ENCODE results near the gene SPSB2. TPM values are rescaled to one million over a fixed set of nuclear protein-coding genes. Genes with fewer than 3 reads are reported as not detected.

SPSB2 gene
- total RNA-seq: 9.6 and 10.5 TPM in 2 replicates

GRCh38 chr12:6873094-6874014 is at the start of gene SPSB2:
SPSB2 (minus strand) TSS chr12:6873303; CDS start chr12:6872901, 402 bp downstream.

DNA sequence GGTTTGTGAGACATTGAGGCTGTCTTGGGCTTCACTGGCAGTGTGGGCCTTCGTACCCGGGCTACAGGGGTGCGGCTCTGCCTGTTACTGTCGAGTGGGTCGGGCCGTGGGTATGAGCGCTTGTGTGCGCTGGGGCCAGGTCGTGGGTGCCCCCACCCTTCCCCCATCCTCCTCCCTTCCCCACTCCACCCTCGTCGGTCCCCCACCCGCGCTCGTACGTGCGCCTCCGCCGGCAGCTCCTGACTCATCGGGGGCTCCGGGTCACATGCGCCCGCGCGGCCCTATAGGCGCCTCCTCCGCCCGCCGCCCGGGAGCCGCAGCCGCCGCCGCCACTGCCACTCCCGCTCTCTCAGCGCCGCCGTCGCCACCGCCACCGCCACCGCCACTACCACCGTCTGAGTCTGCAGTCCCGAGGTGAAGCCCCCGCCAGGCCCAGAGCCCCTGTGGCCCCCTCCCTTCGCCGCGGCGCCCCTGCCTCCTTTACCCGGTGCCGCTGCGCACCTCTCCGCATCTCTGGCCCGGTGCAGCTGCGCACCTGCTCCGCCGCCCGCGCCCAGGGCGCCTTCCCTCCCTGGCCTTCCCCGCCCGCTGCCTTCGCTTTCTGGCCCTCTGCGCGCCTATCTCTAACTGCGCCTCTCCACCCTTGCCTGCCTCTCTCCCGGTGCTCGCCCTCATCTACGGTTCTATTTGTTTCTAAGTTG is 41.3 kb upstream of the SPSB2 start, which contains the start of gene ENO2:
TSS of gene ENO2 (plus strand) at position 335 of the 701 bp plus-strand sequence. CDS start 1,253 bp downstream, outside the sequence.

GRCh38 chr12:6904280-6905276 is 31.5 kb upstream of the SPSB2 start, which contains the start of gene LRRC23:
LRRC23 (plus strand) TSS chr12:6904822; CDS start chr12:6905634, 812 bp downstream.

DNA sequence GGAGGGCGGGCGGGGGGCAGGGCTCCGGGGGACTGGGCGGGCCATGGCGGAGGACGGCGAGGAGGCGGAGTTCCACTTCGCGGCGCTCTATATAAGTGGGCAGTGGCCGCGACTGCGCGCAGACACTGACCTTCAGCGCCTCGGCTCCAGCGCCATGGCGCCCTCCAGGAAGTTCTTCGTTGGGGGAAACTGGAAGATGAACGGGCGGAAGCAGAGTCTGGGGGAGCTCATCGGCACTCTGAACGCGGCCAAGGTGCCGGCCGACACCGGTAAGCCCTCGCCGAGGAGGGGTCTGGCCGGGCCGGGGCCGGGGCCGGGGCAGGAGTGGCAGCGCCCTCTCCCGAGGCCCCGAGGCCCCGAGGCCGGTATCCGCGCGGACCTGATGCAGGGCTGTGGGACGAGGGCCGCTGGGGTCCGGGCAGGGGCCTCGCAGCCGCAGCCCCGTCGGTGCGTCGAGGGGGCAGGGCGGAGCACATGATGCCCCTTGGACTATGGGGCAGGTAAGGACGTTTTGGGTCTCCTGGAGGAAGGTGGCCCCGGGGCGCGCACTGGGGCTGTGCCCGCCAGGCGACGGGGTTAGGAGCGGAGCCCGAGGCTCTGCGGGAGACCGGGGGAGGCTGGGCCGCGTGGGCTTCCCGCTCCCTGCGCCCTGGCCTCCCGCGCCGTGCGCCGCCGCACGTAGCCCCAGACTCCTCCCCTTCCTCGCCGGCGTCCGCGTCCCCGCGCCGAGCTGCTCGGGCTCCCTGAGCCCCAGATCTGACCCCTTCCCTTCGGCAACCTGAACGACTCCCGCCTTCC is 5.5 kb downstream of the SPSB2 start, which contains the start of gene TPI1:
TSS of gene TPI1 (plus strand) at position 119 of the 798 bp plus-strand sequence. CDS start at position 155, 36 bp downstream.

DNA sequence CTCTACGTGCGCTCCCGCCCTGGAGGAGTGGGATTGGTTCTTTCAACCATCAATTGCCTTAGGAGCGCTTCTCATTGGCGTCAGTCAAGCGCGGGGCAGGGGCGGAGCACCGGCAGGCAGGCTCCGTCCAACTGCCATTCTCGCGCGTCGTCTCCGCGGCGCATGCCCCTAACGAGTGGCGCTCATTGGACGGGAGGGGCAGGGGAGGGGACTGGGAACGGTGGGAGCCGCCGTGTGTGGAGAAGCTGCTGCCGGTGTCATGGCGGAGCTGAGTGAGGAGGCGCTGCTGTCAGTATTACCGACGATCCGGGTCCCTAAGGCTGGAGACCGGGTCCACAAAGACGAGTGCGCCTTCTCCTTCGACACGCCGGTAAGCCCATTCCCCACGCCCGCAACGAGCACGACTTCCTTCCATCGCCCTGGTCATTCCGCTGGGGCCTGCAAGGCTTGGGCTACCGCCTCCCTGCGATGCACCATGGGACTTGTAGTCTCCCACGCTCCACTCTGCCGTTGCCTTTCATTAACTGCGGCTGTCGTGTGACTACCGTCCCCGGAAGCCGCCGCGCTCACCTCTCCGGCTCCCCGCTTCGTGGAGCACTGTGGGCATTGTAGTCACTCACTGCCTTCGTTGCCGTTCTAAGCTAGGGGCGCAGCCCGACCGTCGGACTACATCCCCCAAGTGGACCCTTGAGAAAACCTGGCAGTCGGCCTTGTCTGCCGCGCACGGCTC is 21.0 kb downstream of the SPSB2 start, which contains the start of gene USP5:
TSS of gene USP5 (plus strand) at position 230 of the 730 bp plus-strand sequence. CDS start at position 260, 30 bp downstream.

GRCh38 chr12:6851153-6851920 is 21.8 kb downstream of the SPSB2 start, which contains the start of gene CDCA3:
CDCA3 (minus strand) TSS chr12:6851286; CDS start chr12:6850952, 334 bp downstream.

GRCh38 chr12:6840761-6841515 is 32.2 kb downstream of the SPSB2 start, which contains the start of gene GNB3:
GNB3 (plus strand) TSS chr12:6840925; CDS start chr12:6841288, 363 bp downstream.

GRCh38 chr12:6827982-6828780 is 44.9 kb downstream of the SPSB2 start, which contains the start of gene P3H3:
P3H3 (plus strand) TSS chr12:6828407; CDS start chr12:6828441, 34 bp downstream.

GRCh38 chr12:6821591-6822425 is 51.3 kb downstream of the SPSB2 start, which contains the start of gene GPR162:
GPR162 (plus strand) TSS chr12:6821821; CDS start chr12:6823899, 2,078 bp downstream.

Other genes with a start within 250 kb of the SPSB2 start
- not detected in 2 replicates for gene LPAR5, start 237.3 kb downstream of the SPSB2 start, total RNA-seq
- gene ACRBP, start 225.9 kb downstream of the SPSB2 start, total RNA-seq: 0.13 and 0.25 TPM in 2 replicates
- 26.0 and 41.9 TPM in 2 replicates for gene ING4, start 210.2 kb downstream of the SPSB2 start, total RNA-seq
- gene ZNF384, start 183.9 kb downstream of the SPSB2 start, total RNA-seq: 9.2 and 10.6 TPM in 2 replicates
- gene PIANP, start 172.5 kb downstream of the SPSB2 start, total RNA-seq: 0.13 TPM in 1 of 2 replicates, not detected in the other
- 143 and 164 TPM in 2 replicates for gene COPS7A, start 149.3 kb downstream of the SPSB2 start, total RNA-seq
- 119 TPM in 2 replicates for gene MLF2, start 120.2 kb downstream of the SPSB2 start, total RNA-seq
- gene PTMS, start 106.9 kb downstream of the SPSB2 start, total RNA-seq: 58.0 and 85.9 TPM in 2 replicates
- gene LAG3, start 100.8 kb downstream of the SPSB2 start, total RNA-seq: under 0.01 and 0.12 TPM in 2 replicates
- gene CD4, start 83.8 kb downstream of the SPSB2 start, total RNA-seq: 3.1 and 7.5 TPM in 2 replicates
- 5.7 and 7.9 TPM in 2 replicates for gene GPR162, start 51.5 kb downstream of the SPSB2 start, total RNA-seq
- gene P3H3, start 44.9 kb downstream of the SPSB2 start, total RNA-seq: 90.6 and 104 TPM in 2 replicates
- gene GNB3, start 32.4 kb downstream of the SPSB2 start, total RNA-seq: 1.6 and 1.8 TPM in 2 replicates
- 9.5 and 19.2 TPM in 2 replicates for gene CDCA3, start 22.0 kb downstream of the SPSB2 start, total RNA-seq
- 98.9 and 128 TPM in 2 replicates for gene USP5, start 21.2 kb downstream of the SPSB2 start, total RNA-seq
- gene TPI1, start 5.8 kb downstream of the SPSB2 start, total RNA-seq: 769 and 1,187 TPM in 2 replicates
- gene LRRC23, start 31.5 kb upstream of the SPSB2 start, total RNA-seq: 12.4 and 12.7 TPM in 2 replicates
- 16.2 and 19.3 TPM in 2 replicates for gene ENO2, start 41.3 kb upstream of the SPSB2 start, total RNA-seq
- 6.7 and 23.0 TPM in 2 replicates for gene ATN1, start 54.7 kb upstream of the SPSB2 start, total RNA-seq
- not detected in 2 replicates for gene RNU7-1, start 70.5 kb upstream of the SPSB2 start, total RNA-seq
- 114 and 150 TPM in 2 replicates for gene C12orf57, start 70.7 kb upstream of the SPSB2 start, total RNA-seq
- not detected in 2 replicates for gene PTPN6, start 78.1 kb upstream of the SPSB2 start, total RNA-seq
- 103 and 125 TPM in 2 replicates for gene PHB2, start 97.4 kb upstream of the SPSB2 start, total RNA-seq
- gene EMG1, start 97.6 kb upstream of the SPSB2 start, total RNA-seq: 26.3 and 35.9 TPM in 2 replicates
- 7.3 and 13.2 TPM in 2 replicates for gene LPCAT3, start 145.2 kb upstream of the SPSB2 start, total RNA-seq
- 215 and 232 TPM in 2 replicates for gene C1S, start 187.4 kb upstream of the SPSB2 start, total RNA-seq
- gene C1R, start 219.1 kb upstream of the SPSB2 start, total RNA-seq: 69.8 and 146 TPM in 2 replicates
- gene C1RL, start 235.9 kb upstream of the SPSB2 start, total RNA-seq: 24.4 and 38.4 TPM in 2 replicates

Data from aortic smooth muscle cell (primary cell).